ENCODE measurements around the gene C20orf204. TPM values are rescaled to one million over a fixed set of nuclear protein-coding genes. Genes with fewer than 3 reads are reported as not detected.

Gene C20orf204
- total RNA-seq, 4 donors from 2014 or later = 1.7 to 14.4 (median 4.1) TPM

DNA sequence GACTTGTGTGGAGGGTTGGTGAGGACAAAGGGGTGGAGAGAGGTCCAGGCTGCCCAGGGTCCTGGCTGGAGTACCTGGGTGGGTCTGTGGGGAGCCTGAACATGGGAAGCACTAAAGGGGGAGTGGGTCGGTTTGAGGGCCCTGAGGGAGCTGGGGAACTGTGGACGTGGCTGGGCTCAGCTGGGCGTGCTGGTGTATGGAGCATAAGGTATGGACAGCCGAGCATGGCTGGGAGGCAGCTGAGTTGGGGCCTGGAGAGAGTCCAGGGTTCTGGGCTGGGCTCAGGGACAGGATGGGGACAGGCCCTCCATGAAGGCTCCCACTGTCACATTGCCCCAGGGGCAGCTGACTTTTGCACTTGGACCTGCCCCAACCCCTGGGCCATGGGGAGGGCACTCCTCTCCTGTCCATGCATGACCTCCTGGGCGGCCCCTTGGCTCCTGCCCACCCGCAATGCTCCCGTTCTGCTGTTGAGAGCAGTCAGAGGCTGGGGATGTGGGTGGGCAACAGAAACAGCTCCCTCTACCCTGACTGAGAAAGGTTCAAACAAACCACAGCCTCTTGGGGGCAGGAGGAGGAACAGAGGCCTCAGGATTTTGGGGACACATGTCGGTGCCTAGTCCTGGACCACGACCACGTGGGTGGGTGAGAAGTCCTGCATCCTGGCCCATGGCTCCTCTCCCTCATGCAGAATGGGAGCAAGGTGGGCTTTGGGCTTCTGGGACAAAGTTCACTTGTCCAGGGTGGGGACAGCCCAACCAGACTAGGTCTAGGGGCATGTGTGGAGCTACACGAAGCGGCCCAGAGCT, 4.5 kb downstream of the C20orf204 start:
- Histone ChIP-seq H3K36me3 (peaks cover 0 to 10% (median 0%) of the 10 kb centered on the region in 3 donors), H3K4me1 (peaks cover 0 to 50% (median 27%) of the 10 kb centered on the region in 4 donors), H3K27me3 (peaks cover 0 to 79% of the 10 kb centered on the region in 2 donors), H3K9me3 (no peaks in the 10 kb centered on the region), H3K4me3 (no peak overlapping the region), H3K27ac (peak overlapping the region in 1 of 4 donors; percentile 15)
- TF ChIP-seq POLR2A (IDR thresholded peaks at IDR 0.05) (no peak), EP300 (IDR thresholded peaks at IDR 0.05) (no peak)
- TF ChIP-seq, protein P1, sequence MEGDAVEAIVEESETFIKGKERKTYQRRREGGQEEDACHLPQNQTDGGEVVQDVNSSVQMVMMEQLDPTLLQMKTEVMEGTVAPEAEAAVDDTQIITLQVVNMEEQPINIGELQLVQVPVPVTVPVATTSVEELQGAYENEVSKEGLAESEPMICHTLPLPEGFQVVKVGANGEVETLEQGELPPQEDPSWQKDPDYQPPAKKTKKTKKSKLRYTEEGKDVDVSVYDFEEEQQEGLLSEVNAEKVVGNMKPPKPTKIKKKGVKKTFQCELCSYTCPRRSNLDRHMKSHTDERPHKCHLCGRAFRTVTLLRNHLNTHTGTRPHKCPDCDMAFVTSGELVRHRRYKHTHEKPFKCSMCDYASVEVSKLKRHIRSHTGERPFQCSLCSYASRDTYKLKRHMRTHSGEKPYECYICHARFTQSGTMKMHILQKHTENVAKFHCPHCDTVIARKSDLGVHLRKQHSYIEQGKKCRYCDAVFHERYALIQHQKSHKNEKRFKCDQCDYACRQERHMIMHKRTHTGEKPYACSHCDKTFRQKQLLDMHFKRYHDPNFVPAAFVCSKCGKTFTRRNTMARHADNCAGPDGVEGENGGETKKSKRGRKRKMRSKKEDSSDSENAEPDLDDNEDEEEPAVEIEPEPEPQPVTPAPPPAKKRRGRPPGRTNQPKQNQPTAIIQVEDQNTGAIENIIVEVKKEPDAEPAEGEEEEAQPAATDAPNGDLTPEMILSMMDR (IDR thresholded peaks at IDR 0.05) = no peak
- 55 to 69% methylated on average over 9 to 12 of the region's 12 CpGs for WGBS, 2 donors
- no peak for DNase-seq (ENCODE audit: low spot score in 2 of 2)

DNA sequence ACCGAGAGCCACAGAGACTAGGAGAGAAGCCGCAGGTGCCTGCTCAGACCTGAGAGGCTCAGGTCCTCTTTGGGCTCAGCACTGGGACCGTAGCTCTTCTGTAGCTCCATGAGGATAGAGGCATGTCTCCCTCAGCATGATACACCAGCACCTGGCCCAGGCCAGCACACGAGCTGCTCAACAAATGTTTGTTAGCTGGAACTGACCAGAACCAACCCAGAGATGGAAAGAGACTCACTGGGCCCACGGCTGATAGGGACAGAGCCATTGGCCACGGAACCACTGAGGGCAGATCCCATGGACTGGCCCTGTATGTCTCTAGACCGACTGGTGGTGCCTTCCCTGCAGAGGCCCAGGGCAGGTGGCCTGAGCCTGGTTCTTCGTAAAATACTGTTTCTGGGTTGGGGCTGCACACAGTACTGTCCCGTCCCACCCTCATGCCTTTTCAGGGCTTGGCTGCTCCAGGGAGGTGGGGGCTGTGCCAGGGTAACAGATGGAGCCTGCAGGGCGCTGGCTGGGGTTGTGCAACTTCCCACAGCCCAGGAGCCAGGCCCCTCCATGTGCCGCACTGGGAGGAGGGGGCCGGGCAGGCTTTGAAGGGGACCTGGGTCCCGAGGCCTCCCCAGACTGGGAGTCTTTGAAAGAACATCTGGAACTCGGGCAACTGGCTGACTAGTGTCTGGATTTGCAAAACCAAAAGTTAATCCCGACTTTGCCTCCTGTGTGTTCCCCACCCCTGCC, 5.2 kb downstream of the C20orf204 start:
- peaks cover 0 to 87% of the 10 kb centered on the region in 2 donors for H3K27me3 ChIP-seq
- TF ChIP-seq POLR2A (IDR thresholded peaks at IDR 0.05) (no peak), EP300 (IDR thresholded peaks at IDR 0.05) (no peak)
- TF ChIP-seq, protein P1 (IDR thresholded peaks at IDR 0.05) = no peak
- H3K36me3 ChIP-seq = peaks cover 0 to 3% (median 0%) of the 10 kb centered on the region in 3 donors
- H3K9me3 ChIP-seq = no peaks in the 10 kb centered on the region
- H3K27ac ChIP-seq = peak overlapping the region in 1 of 4 donors; percentile 75
- peaks cover 0 to 50% (median 27%) of the 10 kb centered on the region in 4 donors for H3K4me1 ChIP-seq
- no peak for DNase-seq (ENCODE audit: low spot score in 2 of 2)
- 46 to 52% methylated on average over 12 to 15 of the region's 15 CpGs for WGBS, 2 donors
- H3K4me3 ChIP-seq = peak overlapping the region in 1 of 4 donors; percentile 50

DNA sequence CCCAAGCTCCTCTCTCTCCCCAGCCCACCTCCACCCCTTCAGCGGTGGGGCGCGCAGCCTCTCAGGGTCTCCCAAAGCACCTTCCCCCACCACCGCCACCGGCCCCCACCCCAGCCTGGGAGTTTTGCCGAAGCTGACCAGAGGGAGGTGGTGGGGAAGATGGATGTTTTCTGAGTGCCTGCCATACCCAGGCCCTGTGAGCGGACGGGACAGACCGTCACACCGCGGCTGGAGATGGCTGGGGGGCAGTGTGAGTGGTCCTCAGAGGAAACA, 5.7 kb downstream of the C20orf204 start:
- TF ChIP-seq, protein P1 (IDR thresholded peaks at IDR 0.05) = no peak
- TF ChIP-seq POLR2A (IDR thresholded peaks at IDR 0.05) (no peak), EP300 (IDR thresholded peaks at IDR 0.05) (no peak)
- H3K27ac ChIP-seq = peak overlapping the region in 1 of 4 donors; percentile 75
- H3K4me3 ChIP-seq = peak overlapping the region in 2 of 4 donors; percentile 33 to 50
- 2 to 8% methylated on average over 11 of the region's 11 CpGs for WGBS, 2 donors
- DNase-seq (ENCODE audit: low spot score in 2 of 2) = no peak
- peaks cover 0 to 91% of the 10 kb centered on the region in 2 donors for H3K27me3 ChIP-seq
- H3K36me3 ChIP-seq = no peaks in the 10 kb centered on the region
- peaks cover 0 to 50% (median 27%) of the 10 kb centered on the region in 4 donors for H3K4me1 ChIP-seq
- no peaks in the 10 kb centered on the region for H3K9me3 ChIP-seq

DNA sequence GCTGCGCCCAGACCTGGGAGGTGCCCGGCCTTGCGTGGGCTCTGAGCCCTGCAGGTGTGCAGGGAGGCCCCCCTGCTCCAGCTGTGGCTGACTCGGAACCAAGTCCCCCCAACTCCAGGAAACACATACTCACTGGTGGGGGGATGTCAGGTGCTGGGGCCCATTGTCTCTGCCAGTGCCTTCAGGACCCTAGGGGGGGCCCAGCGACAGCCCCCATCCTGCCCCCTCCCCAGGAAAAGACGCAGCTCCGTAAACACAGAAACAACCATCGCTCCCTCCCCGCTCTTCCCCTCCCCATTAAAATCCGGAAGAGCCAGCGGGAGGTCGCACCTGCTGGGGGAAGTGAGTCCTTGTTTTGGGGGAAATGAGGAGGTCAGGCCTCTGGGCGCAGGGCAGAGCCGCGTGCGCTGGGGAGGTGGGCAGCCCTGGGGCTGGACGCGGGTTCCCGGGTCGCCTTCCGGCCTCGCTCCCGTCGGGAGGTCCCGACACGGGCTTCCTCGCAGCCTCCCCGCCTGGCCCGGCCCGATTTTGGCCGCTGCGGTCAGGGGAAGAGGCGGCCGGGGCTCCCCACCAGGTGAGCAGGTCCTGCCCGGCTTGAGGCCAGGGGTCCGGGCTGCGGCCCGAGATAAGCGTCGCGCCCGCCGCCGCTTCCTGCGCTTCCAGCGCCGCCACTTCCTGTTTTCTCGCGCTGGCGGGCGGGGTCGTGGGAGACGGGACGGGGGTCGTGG, 6.2 kb downstream of the C20orf204 start:
- peak overlapping the region; percentile 5 to 50 (median 38) for H3K4me3 ChIP-seq
- 1 to 4% methylated on average over 24 to 26 of the region's 55 CpGs for WGBS, 2 donors

More for the DNA sequence above, 6.2 kb downstream of the C20orf204 start:
- peaks cover 0 to 50% (median 27%) of the 10 kb centered on the region in 4 donors for H3K4me1 ChIP-seq
- H3K27me3 ChIP-seq = peaks cover 0 to 91% of the 10 kb centered on the region in 2 donors
- TF ChIP-seq POLR2A (IDR thresholded peaks at IDR 0.05) (no peak), EP300 (IDR thresholded peaks at IDR 0.05) (no peak)
- TF ChIP-seq, protein P1 (IDR thresholded peaks at IDR 0.05) = no peak
- H3K27ac ChIP-seq = peak overlapping the region in 3 of 4 donors; percentile 55 to 75 (median 69)
- no peaks in the 10 kb centered on the region for H3K36me3 ChIP-seq
- DNase-seq (ENCODE audit: low spot score in 2 of 2) = no peak
- H3K9me3 ChIP-seq = no peaks in the 10 kb centered on the region

All from tibial nerve (tissue), 4 donors.